B cell (primary cell): ENCODE measurements around the gene RUFY3. TPM values are rescaled to one million over a fixed set of nuclear protein-coding genes. Genes with fewer than 3 reads are reported as not detected.

Experiments
- ATAC-seq: fragments of 200-7000 bp; cut with Tn5 transposase; one replicate; pipeline ENCODE4 v1.10.0; 2021; ENCODE audit warnings: low read depth, mild to moderate bottlenecking, moderate number of reproducible peaks, moderate library complexity
- CTCF ChIA-PET: fragments of 350-600 bp; sonication (Branson Sonifier 250); formaldehyde crosslinking; loops from one replicate; lab custom pipeline; 2021; ENCODE audit warnings: antibody characterized with exemption, inconsistent platforms; lab: Charles Lee
- POLR2A ChIA-PET: fragments of 350-600 bp; sonication (Branson Sonifier 250); formaldehyde crosslinking; loops from one replicate; lab custom pipeline; 2021; ENCODE audit warnings: antibody characterized with exemption; lab: Charles Lee
- DNase-seq: peaks from one replicate; pipeline ENCODE4 v3.0.0; 2013
- H2AFZ ChIP-seq: 2 replicates; pipeline ENCODE4 v1.6.1; 2012; ENCODE audit warnings: mild to moderate bottlenecking, low read depth, low read length; ENCODE audit not compliant: insufficient read depth, poor library complexity, severe bottlenecking
- H3K27ac ChIP-seq, 2 donors: 1 replicate in 1 of 2; 2 replicates in 1 of 2; pipeline ENCODE4 v1.5.1; 2012 to 2013; ENCODE audit warnings: low read length in 2 of 2, mild to moderate bottlenecking in 2 of 2, moderate library complexity in 1 of 2
- H3K27me3 ChIP-seq, 4 experiments: fragments of 200-600 bp in 1 of 4; sonication (generic) in 1 of 4; replicated peaks in 1 of 4; 1 replicate in 2 of 4; 2 replicates in 2 of 4; pipeline versions ENCODE4 v1.6.1 to v1.7.0; 2013 to 2016; ENCODE audit warnings: low read length in 3 of 4, mild to moderate bottlenecking in 2 of 4, mixed read lengths in 1 of 4, moderate library complexity in 1 of 4; ENCODE audit not compliant: insufficient read depth in 4 of 4, control insufficient read depth in 3 of 4; ENCODE audit errors: control extremely low read depth in 1 of 4
- H3K36me3 ChIP-seq, 2 experiments: replicated peaks in 1 of 2; 1 replicate in 1 of 2; 2 replicates in 1 of 2; pipeline versions ENCODE4 v1.6.1 to v1.7.1; 2013; ENCODE audit warnings: low read length in 1 of 2; ENCODE audit not compliant: insufficient read depth in 2 of 2, control insufficient read depth in 1 of 2; ENCODE audit errors: control extremely low read depth in 1 of 2, extremely low read depth in 1 of 2
- H3K4me1 ChIP-seq, 2 donors: fragments of 200-600 bp in 1 of 2; sonication (generic) in 1 of 2; 1 replicate in 1 of 2; 2 replicates in 1 of 2; pipeline versions ENCODE4 v1.5.1 to v1.6.1; 2013 to 2017; ENCODE audit warnings: low read length in 2 of 2; ENCODE audit not compliant: control insufficient read depth in 2 of 2, insufficient read depth in 2 of 2
- H3K4me2 ChIP-seq: replicated peaks from 2 replicates; pipeline ENCODE3; 2012; ENCODE audit warnings: mild to moderate bottlenecking, low read depth, low read length; ENCODE audit not compliant: poor library complexity, severe bottlenecking
- H3K4me3 ChIP-seq, 5 experiments: fragments of 200-600 bp in 1 of 5; sonication (generic) in 1 of 5; 1 replicate in 3 of 5; 2 replicates in 2 of 5; pipeline versions ENCODE4 v1.5.1 to v1.7.0; 2011 to 2016; ENCODE audit warnings: low read length in 4 of 5, mild to moderate bottlenecking in 4 of 5, low read depth in 2 of 5, control low read depth in 1 of 5, moderate library complexity in 1 of 5; ENCODE audit not compliant: insufficient read depth in 1 of 5; ENCODE audit errors: control extremely low read depth in 1 of 5, extremely low read depth in 1 of 5
- H3K79me2 ChIP-seq: fragments of 200-600 bp; sonication (generic); one replicate; pipeline ENCODE4 v1.6.0; 2016; ENCODE audit warnings: low read length; ENCODE audit not compliant: control insufficient read depth, insufficient read depth
- H3K9ac ChIP-seq: fragments of 200-600 bp; sonication (generic); 2 replicates; pipeline ENCODE4 v1.6.1; 2017; ENCODE audit warnings: mild to moderate bottlenecking, low read length, moderate library complexity
- H3K9me3 ChIP-seq, 3 donors: one replicate each; pipeline versions ENCODE4 v1.6.1 to v1.7.1; 2013; ENCODE audit warnings: low read length in 2 of 3; ENCODE audit not compliant: control insufficient read depth in 2 of 3, insufficient read depth in 1 of 3; ENCODE audit errors: control extremely low read depth in 1 of 3
- H4K20me1 ChIP-seq: 2 replicates; pipeline ENCODE4 v1.6.0; 2012; ENCODE audit warnings: mild to moderate bottlenecking, low read length; ENCODE audit not compliant: insufficient read depth, control insufficient read depth, poor library complexity, severe bottlenecking
- H3K27ac Mint-ChIP-seq: one replicate; pipeline ENCODE4 v1.8.0; 2021; ENCODE audit warnings: mixed read lengths
- H3K27me3 Mint-ChIP-seq: one replicate; pipeline ENCODE4 v1.8.0; 2021; ENCODE audit warnings: mixed read lengths
- H3K4me1 Mint-ChIP-seq: one replicate; pipeline ENCODE4 v1.8.0; 2021; ENCODE audit warnings: mixed read lengths
- H3K4me3 Mint-ChIP-seq: one replicate; pipeline ENCODE4 v1.8.0; 2021; ENCODE audit warnings: mixed read lengths
- H3K9me3 Mint-ChIP-seq: one replicate; pipeline ENCODE4 v1.8.0; 2022; ENCODE audit warnings: mixed read lengths; ENCODE audit not compliant: insufficient read depth
- CTCF ChIP-seq: fragments of 200-600 bp; IDR thresholded peaks from one replicate; pipeline ENCODE4 v1.8.0; 2022; ENCODE audit warnings: antibody characterized with exemption, mild to moderate bottlenecking
- EZH2 ChIP-seq: IDR thresholded peaks from 2 replicates; pipeline ENCODE4 v1.6.1; 2012; ENCODE audit warnings: borderline replicate concordance, low read depth, mild to moderate bottlenecking, moderate library complexity, low read length; ENCODE audit not compliant: insufficient read depth, poor library complexity, severe bottlenecking
- WGBS: methylation state at CpG from one replicate; pipeline ENCODE4 v1.1.5; 2013; ENCODE audit warnings: missing lambda C conversion rate; ENCODE audit not compliant: insufficient coverage; 5-methylcytosine and 5-hydroxymethylcytosine counted together
- intact Hi-C: fragments of 100-400 bp; cut with micrococcal nuclease; formaldehyde crosslinking; loops from one replicate; pipeline ENCODE4 v1.10.0; 2022
- polyA plus RNA-seq: library from polyadenylated mRNA; depleted of rRNA; stranded (reverse); fragments of >200 nt; gene quantifications from 2 replicates; pipeline ENCODE4 v1.2.3, GENCODE V29; 2012
- total RNA-seq, 2 donors: library from RNA; stranded (reverse); fragments of 120-200 nt in 1 of 2; gene quantifications; 1 replicate in 1 of 2; 2 replicates in 1 of 2; pipeline versions ENCODE4 v1.2.3 to v1.2.4, GENCODE V29; 2013 to 2022

Gene RUFY3
- total and polyA plus RNA-seq, 2 donors (not counting 1 experiment from before 2014, with no cell fraction given): 26.1 to 74.1 TPM

GRCh38 chr4:70772929-70773555 is 51.3 kb downstream of the RUFY3 start:
- no peak overlapping the region for H3K4me3 ChIP-seq
- peaks cover 6 to 28% of the 10 kb centered on the region in 2 experiments for H3K36me3 ChIP-seq
- H3K4me2 ChIP-seq: peak overlapping the region; percentile 30
- peaks cover 4% of the 10 kb centered on the region for H3K4me1 Mint-ChIP-seq
- H4K20me1 ChIP-seq: no peaks in the 10 kb centered on the region
- ChIA-PET CTCF (interaction anchor here (1.1 to 3.2 kb wide), 2 partner anchors 38 to 129 kb away, joined by 3 to 12 read pairs; partner anchors contain the start of gene MOB1B), POLR2A (no interaction called here)
- no peak overlapping the region for H3K4me3 Mint-ChIP-seq
- no peaks in the 10 kb centered on the region for H3K9me3 Mint-ChIP-seq
- H3K4me1 ChIP-seq: no peaks in the 10 kb centered on the region
- no CpG with 5 or more reads among the region's 6 CpGs for WGBS
- no peak overlapping the region for H2AFZ ChIP-seq
- H3K9me3 ChIP-seq: no peaks in the 10 kb centered on the region
- no peaks in the 10 kb centered on the region for H3K27me3 Mint-ChIP-seq
- H3K27me3 ChIP-seq: no peaks in the 10 kb centered on the region
- TF ChIP-seq EZH2 (no peak), CTCF (no peak)
- ATAC-seq (no peak), DNase-seq (peak; percentile 9)
- intact Hi-C loops: loop anchor here (5.0 kb wide), 1 partner anchor 41 kb away; no protein-coding TSS in a partner anchor
- H3K9ac ChIP-seq: no peak overlapping the region
- no peak overlapping the region for H3K27ac Mint-ChIP-seq
- H3K27ac ChIP-seq: no peak overlapping the region
- no peaks in the 10 kb centered on the region for H3K79me2 ChIP-seq

GRCh38 chr4:70778888-70779422 is 57.2 kb downstream of the RUFY3 start:
- no CpG with 5 or more reads among the region's 5 CpGs for WGBS
- H4K20me1 ChIP-seq: no peaks in the 10 kb centered on the region
- Mint-ChIP-seq H3K9me3 (no peaks in the 10 kb centered on the region), H3K27me3 (no peaks in the 10 kb centered on the region), H3K4me3 (no peak overlapping the region), H3K27ac (no peak overlapping the region), H3K4me1 (no peaks in the 10 kb centered on the region)
- intact Hi-C loops: no loop called here
- H2AFZ ChIP-seq: no peak overlapping the region
- CTCF ChIA-PET: interaction anchor here (0.7 kb wide), 1 partner anchor 199 kb away, joined by 3 read pairs; no protein-coding TSS in a partner anchor
- H3K9ac ChIP-seq: no peak overlapping the region
- DNase-seq (no peak), ATAC-seq (no peak)
- no peaks in the 10 kb centered on the region for H3K79me2 ChIP-seq
- H3K4me1 ChIP-seq: no peaks in the 10 kb centered on the region
- H3K4me3 ChIP-seq: no peak overlapping the region
- no peak overlapping the region for H3K27ac ChIP-seq
- H3K36me3 ChIP-seq: peaks cover 0 to 18% of the 10 kb centered on the region in 2 experiments
- H3K9me3 ChIP-seq: no peaks in the 10 kb centered on the region
- H3K4me2 ChIP-seq: no peak overlapping the region
- POLR2A ChIA-PET: no interaction called here
- H3K27me3 ChIP-seq: no peaks in the 10 kb centered on the region
- TF ChIP-seq CTCF (no peak), EZH2 (no peak)
